ENCODE results near the gene DLG2.

DLG2 gene

DNA sequence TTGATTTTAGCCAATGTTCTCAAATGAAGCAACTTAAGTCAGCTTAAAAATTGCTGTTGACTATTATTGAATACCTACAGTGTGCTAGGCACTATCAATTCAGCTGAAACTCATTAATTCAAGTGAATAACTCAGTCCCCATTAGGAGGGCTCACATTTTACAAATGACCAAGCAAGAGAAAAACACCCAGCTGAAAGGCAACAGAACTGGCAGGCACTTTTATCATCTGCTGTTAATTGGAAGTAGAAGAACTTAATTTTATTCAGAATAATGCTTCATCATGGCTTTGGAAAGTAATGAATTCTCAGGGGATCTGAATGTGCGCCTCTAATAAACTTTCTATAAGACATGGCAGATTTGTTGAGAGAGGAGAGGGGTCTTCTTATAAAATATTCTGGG is 1066.9 kb downstream of the DLG2 start:
- no peaks in the 10 kb centered on the region for H3K36me3 ChIP-seq
- no peaks in the 10 kb centered on the region for H3K9me3 ChIP-seq
- no peak overlapping the region for H3K27ac ChIP-seq
- no peaks in the 10 kb centered on the region for H3K27me3 ChIP-seq
- TF ChIP-seq, protein P1, sequence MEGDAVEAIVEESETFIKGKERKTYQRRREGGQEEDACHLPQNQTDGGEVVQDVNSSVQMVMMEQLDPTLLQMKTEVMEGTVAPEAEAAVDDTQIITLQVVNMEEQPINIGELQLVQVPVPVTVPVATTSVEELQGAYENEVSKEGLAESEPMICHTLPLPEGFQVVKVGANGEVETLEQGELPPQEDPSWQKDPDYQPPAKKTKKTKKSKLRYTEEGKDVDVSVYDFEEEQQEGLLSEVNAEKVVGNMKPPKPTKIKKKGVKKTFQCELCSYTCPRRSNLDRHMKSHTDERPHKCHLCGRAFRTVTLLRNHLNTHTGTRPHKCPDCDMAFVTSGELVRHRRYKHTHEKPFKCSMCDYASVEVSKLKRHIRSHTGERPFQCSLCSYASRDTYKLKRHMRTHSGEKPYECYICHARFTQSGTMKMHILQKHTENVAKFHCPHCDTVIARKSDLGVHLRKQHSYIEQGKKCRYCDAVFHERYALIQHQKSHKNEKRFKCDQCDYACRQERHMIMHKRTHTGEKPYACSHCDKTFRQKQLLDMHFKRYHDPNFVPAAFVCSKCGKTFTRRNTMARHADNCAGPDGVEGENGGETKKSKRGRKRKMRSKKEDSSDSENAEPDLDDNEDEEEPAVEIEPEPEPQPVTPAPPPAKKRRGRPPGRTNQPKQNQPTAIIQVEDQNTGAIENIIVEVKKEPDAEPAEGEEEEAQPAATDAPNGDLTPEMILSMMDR (IDR thresholded peaks at IDR 0.05), result no peak
- H3K4me3 ChIP-seq (ENCODE audit: low read depth in 1 of 2, low read length in 1 of 2), result no peak overlapping the region
- no peaks in the 10 kb centered on the region for H3K4me1 ChIP-seq (ENCODE audit: control insufficient read depth in 1 of 2, insufficient read depth in 1 of 2, low read depth in 1 of 2, low read length in 1 of 2)

DNA sequence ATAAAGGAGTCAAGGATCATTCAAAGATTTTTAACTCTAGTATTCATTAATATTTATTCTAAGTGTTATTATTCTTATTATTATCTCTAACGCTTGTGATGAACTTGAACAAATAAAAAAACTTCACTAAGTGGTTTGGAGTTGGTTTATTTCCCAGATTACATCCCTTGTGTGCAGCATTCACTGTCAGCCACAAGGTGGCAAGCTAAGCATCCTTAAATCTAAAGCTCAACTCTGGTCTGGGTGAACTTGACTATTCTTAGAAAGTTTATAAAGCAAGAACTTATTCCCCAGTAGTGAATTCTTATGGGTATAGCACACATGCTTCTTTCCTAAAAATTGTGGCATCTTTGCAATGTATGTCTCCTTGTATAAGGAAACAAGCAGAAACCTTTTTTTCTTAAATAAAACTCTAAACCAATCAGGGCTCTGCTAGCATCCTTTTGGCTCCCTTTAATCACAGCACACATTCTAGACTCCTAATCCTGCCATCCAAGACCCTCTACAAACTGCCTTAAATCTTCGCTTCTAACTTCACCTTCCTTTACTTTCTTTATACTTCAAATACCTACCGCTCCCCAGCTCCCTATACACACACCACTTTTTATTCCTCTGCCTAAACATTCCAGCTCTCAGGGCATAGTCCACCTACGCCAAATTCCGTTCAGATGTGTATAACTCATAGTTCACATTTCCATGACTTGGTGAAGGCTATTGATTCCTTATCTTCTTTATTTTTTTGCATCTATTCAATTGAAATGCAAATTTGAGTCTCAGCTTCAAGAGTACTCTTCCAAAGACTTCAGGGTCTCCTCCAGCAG is 1068.8 kb downstream of the DLG2 start:
- H3K36me3 ChIP-seq, result no peaks in the 10 kb centered on the region
- TF ChIP-seq, protein P1 (IDR thresholded peaks at IDR 0.05), result no peak
- H3K27me3 ChIP-seq, result no peaks in the 10 kb centered on the region
- no peaks in the 10 kb centered on the region for H3K4me1 ChIP-seq (ENCODE audit: control insufficient read depth in 1 of 2, insufficient read depth in 1 of 2, low read depth in 1 of 2, low read length in 1 of 2)
- H3K9me3 ChIP-seq, result no peaks in the 10 kb centered on the region
- no peak overlapping the region for H3K4me3 ChIP-seq (ENCODE audit: low read depth in 1 of 2, low read length in 1 of 2)
- no peak overlapping the region for H3K27ac ChIP-seq

DNA sequence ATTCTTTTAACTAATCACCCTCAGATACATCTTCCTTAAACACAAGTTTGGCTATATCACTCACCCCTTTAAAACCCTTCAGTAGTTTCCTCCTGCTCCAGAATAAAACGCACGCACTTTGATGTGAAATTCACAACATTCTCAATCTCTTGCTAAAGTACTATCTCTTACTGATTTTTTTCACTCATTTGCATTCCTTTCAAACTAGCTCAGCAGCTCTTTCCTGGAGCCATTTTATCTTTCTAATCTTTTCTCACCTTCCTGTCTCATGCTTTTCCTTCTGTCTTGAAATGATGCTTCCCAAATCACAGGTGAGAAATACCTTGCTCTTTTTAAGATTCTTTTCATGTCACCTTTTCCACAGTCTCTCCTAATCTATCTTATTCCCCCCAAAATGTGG is 1074.4 kb downstream of the DLG2 start:
- TF ChIP-seq, protein P1 (IDR thresholded peaks at IDR 0.05), result no peak
- no peak overlapping the region for H3K27ac ChIP-seq
- no peaks in the 10 kb centered on the region for H3K27me3 ChIP-seq
- no peaks in the 10 kb centered on the region for H3K36me3 ChIP-seq
- H3K4me1 ChIP-seq (ENCODE audit: control insufficient read depth in 1 of 2, insufficient read depth in 1 of 2, low read depth in 1 of 2, low read length in 1 of 2), result no peaks in the 10 kb centered on the region
- no peaks in the 10 kb centered on the region for H3K9me3 ChIP-seq
- H3K4me3 ChIP-seq (ENCODE audit: low read depth in 1 of 2, low read length in 1 of 2), result no peak overlapping the region

DNA sequence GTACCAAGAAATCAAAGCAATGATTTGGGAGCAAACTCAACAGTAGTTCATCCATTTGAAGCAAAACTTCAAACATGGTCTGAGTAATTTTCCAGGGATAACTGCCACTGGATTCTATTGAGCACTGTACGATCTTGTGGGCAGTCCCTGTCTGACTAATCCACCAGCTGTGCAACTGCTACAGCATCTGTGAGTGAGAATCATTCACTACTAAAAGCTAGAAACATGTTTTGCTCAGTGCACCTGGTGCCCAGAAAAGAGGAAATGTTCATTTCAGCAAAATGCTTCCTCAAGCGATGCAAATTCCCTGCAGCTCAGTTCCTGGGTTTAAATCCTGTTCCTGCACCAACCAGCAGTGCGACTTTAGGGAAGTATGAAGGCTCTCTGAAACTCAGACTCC is 1077.9 kb downstream of the DLG2 start:
- H3K9me3 ChIP-seq, result no peaks in the 10 kb centered on the region
- TF ChIP-seq, protein P1 (IDR thresholded peaks at IDR 0.05), result no peak
- H3K27me3 ChIP-seq, result no peaks in the 10 kb centered on the region
- no peaks in the 10 kb centered on the region for H3K4me1 ChIP-seq (ENCODE audit: control insufficient read depth in 1 of 2, insufficient read depth in 1 of 2, low read depth in 1 of 2, low read length in 1 of 2)
- H3K36me3 ChIP-seq, result no peaks in the 10 kb centered on the region
- no peak overlapping the region for H3K4me3 ChIP-seq (ENCODE audit: low read depth in 1 of 2, low read length in 1 of 2)
- no peak overlapping the region for H3K27ac ChIP-seq

DNA sequence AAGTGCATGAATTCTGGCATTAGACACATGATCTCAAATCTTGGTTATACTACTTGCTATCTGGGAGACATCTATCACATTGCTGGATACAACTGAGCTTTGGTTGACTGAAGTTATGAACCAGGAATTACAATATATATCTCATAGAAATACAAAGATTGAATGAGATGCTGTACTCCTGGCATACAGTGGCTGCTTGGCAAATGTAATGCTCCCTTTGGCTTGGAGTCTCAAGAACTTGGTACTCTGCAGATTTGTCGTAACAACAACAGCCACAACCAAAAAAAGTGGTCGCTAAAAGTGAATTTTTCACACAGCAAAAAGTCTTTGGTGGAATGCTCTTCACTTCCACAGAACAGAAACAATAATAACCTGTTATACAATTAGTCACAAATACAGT is 1082.6 kb downstream of the DLG2 start:
- Histone ChIP-seq H3K36me3 (no peaks in the 10 kb centered on the region), H3K4me1 (ENCODE audit: control insufficient read depth in 1 of 2, insufficient read depth in 1 of 2, low read depth in 1 of 2, low read length in 1 of 2) (no peaks in the 10 kb centered on the region), H3K27ac (no peak overlapping the region), H3K4me3 (ENCODE audit: low read depth in 1 of 2, low read length in 1 of 2) (no peak overlapping the region), H3K9me3 (no peaks in the 10 kb centered on the region), H3K27me3 (no peaks in the 10 kb centered on the region)
- TF ChIP-seq, protein P1 (IDR thresholded peaks at IDR 0.05), result no peak

All from neutrophil (primary cell).